RPMI7951 (cell line): ENCODE results near the gene USP17L24. TPM values are rescaled to one million over a fixed set of nuclear protein-coding genes. Genes with fewer than 3 reads are reported as not detected.
"Not testable (repeated sequence)": the region's sequence is repeated elsewhere in the genome, so short reads cannot be mapped to it uniquely, and the experiment has no call there.

ENCODE experiments used
- DNase-seq: peaks from one replicate; pipeline ENCODE4 v3.0.0-alpha.2; 2012; ENCODE audit warnings: low read depth
- total RNA-seq: library from RNA; depleted of rRNA; stranded (reverse); fragments of >200 nt; shearing (Covaris generic); gene quantifications from 2 replicates; pipeline ENCODE4 v1.2.3, GENCODE V29; 2014; rRNA removed

Gene USP17L24
- total RNA-seq: not detected in 2 replicates

DNA sequence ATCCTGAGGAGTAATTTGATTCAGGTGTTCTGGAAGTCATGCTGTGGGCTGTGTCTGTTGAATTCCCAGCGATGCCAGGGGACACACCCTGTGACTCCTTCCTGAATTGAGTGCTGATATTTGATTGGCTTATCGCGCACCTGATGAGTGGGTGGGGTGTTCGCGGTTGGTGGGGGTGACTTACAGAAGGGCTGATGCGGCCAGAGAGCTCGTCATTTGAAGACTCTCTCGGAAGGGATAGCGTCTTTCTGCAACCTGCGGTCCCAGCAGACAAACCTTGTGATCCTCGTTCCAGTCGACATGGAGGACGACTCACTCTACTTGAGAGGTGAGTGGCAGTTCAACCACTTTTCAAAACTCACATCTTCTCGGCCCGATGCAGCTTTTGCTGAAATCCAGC is at the start of gene USP17L24:
Gene USP17L24, plus strand, starts transcription at position 301 of the 400 bp plus-strand sequence. Its CDS starts 0 bp downstream, at position 301.
- not testable (repeated sequence) for DNase-seq

DNA sequence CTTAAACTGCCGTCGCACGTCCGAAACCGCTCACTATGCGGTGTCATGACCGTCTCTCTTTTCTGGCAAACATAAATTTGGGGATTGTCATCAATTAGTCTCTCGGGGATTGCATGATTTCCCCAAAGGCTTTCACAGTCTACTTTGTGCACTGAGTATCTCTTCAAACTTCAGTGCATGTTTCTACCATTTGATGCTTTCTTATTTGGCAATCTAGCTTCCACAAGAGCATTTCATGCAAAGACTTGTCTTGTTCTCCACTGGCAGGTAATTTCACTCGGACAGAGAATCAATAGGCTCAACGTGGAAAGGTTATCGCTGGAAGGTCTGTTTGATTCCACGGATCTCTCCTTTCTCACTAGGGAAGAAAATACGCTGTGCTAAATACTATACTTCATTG is 774 bp upstream of the USP17L24 start:
- DNase-seq: not testable (repeated sequence)

- not testable (repeated sequence) for DNase-seq
Observed at GRCh38 chr4:9329611-9330010, 4.6 kb downstream of the USP17L24 start, which contains the start of gene USP17L25. TSS of gene USP17L25 (plus strand) at chr4:9329911. CDS start at chr4:9329911, 0 bp downstream.

- DNase-seq: not testable (repeated sequence)
Observed at GRCh38 chr4:9334358-9334757, 9.4 kb downstream of the USP17L24 start, which contains the start of gene USP17L26. TSS of gene USP17L26 (plus strand) at chr4:9334658. CDS start at chr4:9334658, 0 bp downstream.

GRCh38 chr4:9339103-9339502 is 14.1 kb downstream of the USP17L24 start, which contains the start of gene USP17L5:
TSS of gene USP17L5 (plus strand) at chr4:9339403. CDS start at chr4:9339403, 0 bp downstream.
- not testable (repeated sequence) for DNase-seq

GRCh38 chr4:9343848-9344247 is 18.9 kb downstream of the USP17L24 start, which contains the start of gene USP17L27:
TSS of gene USP17L27 (plus strand) at chr4:9344148. CDS start at chr4:9344148, 0 bp downstream.
- not testable (repeated sequence) for DNase-seq

DNA sequence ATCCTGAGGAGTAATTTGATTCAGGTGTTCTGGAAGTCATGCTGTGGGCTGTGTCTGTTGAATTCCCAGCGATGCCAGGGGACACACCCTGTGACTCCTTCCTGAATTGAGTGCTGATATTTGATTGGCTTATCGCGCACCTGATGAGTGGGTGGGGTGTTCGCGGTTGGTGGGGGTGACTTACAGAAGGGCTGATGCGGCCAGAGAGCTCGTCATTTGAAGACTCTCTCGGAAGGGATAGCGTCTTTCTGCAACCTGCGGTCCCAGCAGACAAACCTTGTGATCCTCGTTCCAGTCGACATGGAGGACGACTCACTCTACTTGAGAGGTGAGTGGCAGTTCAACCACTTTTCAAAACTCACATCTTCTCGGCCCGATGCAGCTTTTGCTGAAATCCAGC is 23.6 kb downstream of the USP17L24 start, which contains the start of gene USP17L28:
Gene USP17L28, plus strand, starts transcription at position 301 of the 400 bp plus-strand sequence. Its CDS starts 0 bp downstream, at position 301.
- DNase-seq: not testable (repeated sequence)

GRCh38 chr4:9350866-9351265 is 25.9 kb downstream of the USP17L24 start:
- not testable (repeated sequence) for DNase-seq

DNA sequence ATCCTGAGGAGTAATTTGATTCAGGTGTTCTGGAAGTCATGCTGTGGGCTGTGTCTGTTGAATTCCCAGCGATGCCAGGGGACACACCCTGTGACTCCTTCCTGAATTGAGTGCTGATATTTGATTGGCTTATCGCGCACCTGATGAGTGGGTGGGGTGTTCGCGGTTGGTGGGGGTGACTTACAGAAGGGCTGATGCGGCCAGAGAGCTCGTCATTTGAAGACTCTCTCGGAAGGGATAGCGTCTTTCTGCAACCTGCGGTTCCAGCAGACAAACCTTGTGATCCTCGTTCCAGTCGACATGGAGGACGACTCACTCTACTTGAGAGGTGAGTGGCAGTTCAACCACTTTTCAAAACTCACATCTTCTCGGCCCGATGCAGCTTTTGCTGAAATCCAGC is 28.4 kb downstream of the USP17L24 start, which contains the start of gene USP17L29:
Gene USP17L29, plus strand, starts transcription at position 301 of the 400 bp plus-strand sequence. Its CDS starts 0 bp downstream, at position 301.
- not testable (repeated sequence) for DNase-seq

- DNase-seq: not testable (repeated sequence)
Observed at GRCh38 chr4:9362829-9363228, 37.9 kb downstream of the USP17L24 start, which contains the start of gene USP17L30. TSS of gene USP17L30 (plus strand) at chr4:9363129. CDS start at chr4:9363129, 0 bp downstream.

Other genes with a start within 250 kb of the USP17L24 start
- not detected in 2 replicates for gene FAM90A26, start 154.8 kb upstream of the USP17L24 start, total RNA-seq
- not detected in 2 replicates for gene USP17L10, start 114.5 kb upstream of the USP17L24 start, total RNA-seq
- gene USP17L11, start 109.8 kb upstream of the USP17L24 start, total RNA-seq: not detected in 2 replicates
- not detected in 2 replicates for gene USP17L12, start 105.0 kb upstream of the USP17L24 start, total RNA-seq
- not detected in 2 replicates for gene USP17L13, start 100.3 kb upstream of the USP17L24 start, total RNA-seq
- not detected in 2 replicates for gene USP17L15, start 90.8 kb upstream of the USP17L24 start, total RNA-seq
- gene USP17L17, start 81.3 kb upstream of the USP17L24 start, total RNA-seq: not detected in 2 replicates
- gene USP17L18, start 76.5 kb upstream of the USP17L24 start, total RNA-seq: not detected in 2 replicates
- gene USP17L19, start 71.8 kb upstream of the USP17L24 start, total RNA-seq: not detected in 2 replicates
- gene USP17L20, start 67.0 kb upstream of the USP17L24 start, total RNA-seq: not detected in 2 replicates
- not detected in 2 replicates for gene USP17L21, start 62.3 kb upstream of the USP17L24 start, total RNA-seq
- not detected in 2 replicates for gene USP17L22, start 57.5 kb upstream of the USP17L24 start, total RNA-seq
- gene USP17L25, start 4.7 kb downstream of the USP17L24 start, total RNA-seq: not detected in 2 replicates
- gene USP17L26, start 9.5 kb downstream of the USP17L24 start, total RNA-seq: not detected in 2 replicates
- not detected in 2 replicates for gene USP17L5, start 14.2 kb downstream of the USP17L24 start, total RNA-seq
- not detected in 2 replicates for gene USP17L27, start 19.0 kb downstream of the USP17L24 start, total RNA-seq
- gene USP17L28, start 23.7 kb downstream of the USP17L24 start, total RNA-seq: not detected in 2 replicates
- not detected in 2 replicates for gene USP17L29, start 28.5 kb downstream of the USP17L24 start, total RNA-seq
- not detected in 2 replicates for gene USP17L30, start 38.0 kb downstream of the USP17L24 start, total RNA-seq
- gene DEFB131A, start 119.2 kb downstream of the USP17L24 start, total RNA-seq: not detected in 2 replicates